NCI-H82 treated with DMSO at 0.1 percent for 48 hours (cell line): ENCODE results near the gene CCDC88C.

ENCODE experiments used
- DNase-seq: peaks from one replicate; lab custom pipeline; 2025; ENCODE audit not compliant: unreplicated experiment; lab: John Stamatoyannopoulos, UW

Gene CCDC88C

DNA sequence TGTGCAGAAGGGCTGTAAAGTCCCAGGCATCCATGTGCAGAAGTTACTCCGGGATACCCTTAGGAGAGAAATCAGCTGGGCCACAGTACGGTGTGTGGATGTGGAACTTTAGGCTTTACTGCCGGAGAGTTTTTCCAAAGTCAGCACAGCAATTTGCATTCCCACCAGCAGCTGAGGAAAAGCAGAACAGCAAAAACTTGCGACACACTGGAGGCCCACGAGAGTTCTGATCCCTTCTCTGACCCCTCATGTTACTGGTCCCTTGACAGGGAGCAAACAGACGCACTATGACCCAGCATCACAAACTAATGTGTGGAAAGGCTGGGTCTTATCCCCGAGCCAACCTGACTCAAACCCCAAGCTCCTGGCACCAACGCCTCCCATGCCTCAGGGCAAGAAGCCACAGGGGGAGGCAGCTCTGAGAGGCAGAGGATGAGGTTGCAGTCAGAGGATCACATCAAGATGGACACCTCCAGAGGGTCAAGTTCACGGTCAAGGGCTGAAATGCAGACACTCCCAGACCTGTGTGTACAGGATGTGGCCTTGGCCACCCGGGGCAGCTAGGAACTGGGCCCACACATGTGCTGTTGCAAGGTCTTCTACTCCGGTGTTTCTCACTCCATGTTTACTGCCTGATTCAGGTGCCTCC lies 38.6 kb downstream of the CCDC88C start:
- DNase-seq, result no peak

DNA sequence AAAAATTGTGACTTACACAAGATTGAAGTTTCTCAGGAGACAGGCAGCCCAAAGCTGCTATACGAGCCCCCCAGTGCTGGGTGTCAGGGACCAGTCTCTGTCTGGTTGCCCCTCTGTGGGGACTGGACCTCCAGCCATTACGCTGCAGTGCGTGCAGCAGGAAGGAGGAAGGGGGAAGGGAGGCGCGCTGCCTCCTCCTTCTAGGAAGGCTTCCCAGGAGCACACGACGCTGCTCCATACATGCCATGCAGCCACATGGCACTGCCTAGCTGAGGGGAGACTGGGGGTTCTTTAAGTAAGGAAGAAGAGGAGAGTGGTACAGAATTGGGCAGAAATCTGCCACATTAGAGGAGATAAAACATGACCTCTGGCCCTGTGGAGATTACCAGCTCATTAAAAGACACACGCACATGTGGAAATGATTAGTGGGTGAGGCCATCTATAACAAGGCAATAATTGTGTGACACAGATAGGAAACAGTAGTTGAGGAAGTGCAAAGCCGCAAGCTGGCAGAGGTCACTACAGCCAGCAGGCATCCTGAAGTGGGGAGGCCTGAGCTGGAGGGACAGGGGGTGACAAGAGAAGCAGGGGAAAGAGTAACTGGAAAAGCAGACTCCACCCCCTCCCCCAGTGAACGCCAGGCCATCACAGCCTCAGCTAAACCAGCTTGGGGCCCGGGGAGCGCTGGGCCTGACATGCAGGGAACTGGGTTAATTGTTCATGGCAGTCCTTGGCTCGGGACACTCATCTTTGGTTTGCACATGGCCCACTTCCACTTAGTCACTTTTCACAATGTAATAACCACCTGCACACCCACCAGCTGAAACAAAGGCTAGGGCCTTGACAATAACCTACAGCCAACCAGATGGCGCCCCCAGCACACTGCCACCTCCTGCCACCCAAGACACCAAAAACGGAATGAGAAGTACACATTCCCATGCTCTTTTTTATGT lies 39.6 kb downstream of the CCDC88C start:
- no peak for DNase-seq

DNA sequence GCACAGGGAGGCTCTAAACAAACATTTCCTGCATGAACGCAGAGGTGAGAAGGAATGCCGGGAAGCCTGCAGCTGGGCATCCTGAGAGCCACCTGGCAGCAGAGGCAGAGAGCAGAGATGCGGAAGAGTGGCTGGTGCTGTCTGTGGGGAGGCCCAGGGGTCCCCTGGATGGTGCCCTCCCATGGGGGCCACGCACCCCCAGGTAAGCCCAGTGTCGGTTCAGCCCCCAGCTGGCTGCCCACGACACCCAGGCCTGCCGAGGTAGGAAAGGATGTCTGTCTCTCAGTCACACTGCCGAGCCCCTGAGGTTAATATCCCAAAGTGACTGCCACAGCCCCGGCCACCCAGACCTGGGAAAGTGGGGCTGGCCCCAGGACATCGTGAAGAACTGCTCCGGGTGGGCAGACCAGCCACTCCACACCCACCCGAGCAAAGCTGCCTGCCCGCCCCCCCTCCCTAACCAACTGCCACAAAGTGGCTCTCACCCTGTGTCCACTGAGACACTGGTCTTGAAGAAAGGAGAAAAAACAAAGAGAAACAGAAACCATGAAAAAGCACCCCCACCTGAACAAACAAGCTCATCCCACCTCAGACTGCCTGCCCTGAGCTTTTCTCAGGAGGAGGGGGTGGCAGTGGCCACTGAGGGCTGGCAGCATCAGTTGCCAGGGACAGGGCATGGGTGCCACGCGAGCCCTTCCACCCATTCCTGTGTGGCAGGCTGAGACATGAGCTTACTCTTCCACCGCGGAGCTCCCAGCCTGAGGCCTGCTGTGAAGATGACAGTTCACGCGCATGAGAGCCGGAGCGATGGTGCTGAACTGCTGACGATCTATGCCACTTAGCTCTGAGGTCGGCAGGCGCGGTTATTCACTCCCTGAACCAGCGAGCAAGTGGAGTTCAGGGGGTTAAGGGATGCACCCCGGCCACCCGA lies 40.8 kb downstream of the CCDC88C start:
- DNase-seq, result no peak

DNA sequence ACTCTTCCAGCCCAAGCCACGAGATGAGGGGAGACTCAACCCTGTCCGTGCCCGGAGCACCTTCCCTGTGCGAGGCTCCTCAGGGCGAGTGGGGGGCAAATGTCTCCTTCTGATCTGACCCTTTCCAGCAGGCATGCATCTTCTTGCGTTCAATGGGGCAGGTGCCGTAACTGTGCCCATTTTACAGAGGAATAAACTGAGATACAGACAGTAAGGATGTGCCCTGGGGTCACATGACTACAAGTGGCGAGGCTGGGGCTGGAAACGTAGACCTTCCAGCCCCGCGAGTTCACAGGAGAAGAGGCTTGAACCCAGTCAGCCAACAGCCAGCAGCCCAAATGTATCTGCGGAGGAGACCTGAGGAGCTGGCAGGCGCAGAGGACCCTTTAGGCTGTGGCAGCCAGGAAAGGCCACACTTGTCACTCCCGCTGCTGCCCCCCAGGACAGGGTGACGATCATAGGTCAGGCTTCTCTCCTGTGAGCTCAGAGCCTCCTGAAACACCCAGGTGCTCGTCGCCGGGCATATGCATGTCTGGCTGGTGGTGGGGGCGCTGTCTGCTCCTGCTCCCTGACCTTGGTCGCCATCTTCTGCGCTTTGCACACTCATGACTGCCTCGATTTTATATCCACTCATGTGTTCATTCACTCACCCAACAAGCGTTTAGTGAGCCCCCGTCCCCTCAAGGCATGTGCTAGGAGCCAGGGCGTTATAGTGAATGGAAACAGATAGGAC lies 41.7 kb downstream of the CCDC88C start:
- DNase-seq, result no peak

DNA sequence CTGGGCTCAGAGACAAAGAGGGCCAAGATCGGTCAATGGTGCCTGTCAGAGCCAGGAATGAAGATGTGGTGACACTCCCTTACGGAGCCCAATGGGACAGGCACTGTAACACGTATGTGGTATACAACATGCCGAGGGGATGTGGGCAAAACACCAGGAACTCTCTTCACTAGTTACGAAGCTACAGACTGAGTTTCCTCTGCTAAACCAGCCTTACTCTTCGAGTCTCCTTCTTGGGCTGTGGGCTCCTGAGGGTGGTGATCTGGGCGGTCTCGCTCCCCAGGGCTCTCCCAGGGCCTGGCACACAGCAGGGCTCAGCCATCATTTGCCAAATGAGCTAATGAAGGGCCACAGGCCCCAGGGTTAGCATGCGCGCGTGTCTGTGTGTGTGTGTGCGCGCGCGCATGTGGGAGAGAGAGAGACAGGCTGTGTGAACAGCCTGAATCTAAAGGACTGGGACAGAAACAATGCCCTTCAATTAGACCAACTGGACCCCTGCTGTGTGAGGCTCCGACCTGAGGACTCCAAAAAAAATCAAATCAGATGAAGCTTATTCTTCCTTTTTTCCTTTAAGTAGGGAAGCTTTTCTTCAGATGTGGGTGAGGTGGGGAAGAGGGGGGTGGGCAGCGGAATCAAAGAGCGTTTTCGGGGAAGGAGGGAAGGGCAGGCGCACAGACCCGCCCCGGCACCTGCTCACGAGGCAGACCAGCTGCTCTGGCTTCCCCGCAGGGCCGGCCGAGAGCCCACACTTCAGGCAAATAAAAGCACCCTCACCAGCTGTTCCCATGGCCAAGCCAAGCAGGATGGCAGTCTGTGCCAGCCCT lies 42.5 kb downstream of the CCDC88C start:
- no peak for DNase-seq

DNA sequence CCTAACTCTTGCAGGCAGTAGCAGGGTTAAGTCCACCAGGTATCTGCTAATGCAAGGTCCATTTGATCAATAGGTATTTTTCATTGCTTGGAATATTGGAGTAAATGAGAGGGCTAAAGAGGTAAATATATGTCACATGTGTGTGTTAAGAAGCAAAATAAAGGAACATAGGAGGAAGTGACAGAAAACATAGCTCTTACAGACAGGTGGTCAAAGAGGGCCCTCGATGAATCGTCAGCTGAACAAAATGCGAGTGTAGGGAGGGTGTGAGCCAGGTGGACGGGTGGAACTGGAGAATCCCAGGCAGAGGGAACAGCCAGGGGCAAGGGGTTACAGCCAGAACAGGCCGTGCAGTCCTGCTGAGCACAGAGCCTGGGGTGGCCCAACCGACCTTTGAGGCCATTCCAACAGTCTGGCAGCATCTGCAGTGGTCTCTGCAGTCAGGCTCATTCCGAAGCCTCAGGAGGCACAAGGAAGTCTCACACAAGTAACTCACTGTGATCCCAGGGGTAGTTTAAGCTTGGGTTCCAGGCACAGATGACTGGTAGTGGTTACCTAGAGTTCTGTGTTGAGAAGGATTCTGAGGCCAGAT lies 43.2 kb downstream of the CCDC88C start:
- DNase-seq, result no peak

DNA sequence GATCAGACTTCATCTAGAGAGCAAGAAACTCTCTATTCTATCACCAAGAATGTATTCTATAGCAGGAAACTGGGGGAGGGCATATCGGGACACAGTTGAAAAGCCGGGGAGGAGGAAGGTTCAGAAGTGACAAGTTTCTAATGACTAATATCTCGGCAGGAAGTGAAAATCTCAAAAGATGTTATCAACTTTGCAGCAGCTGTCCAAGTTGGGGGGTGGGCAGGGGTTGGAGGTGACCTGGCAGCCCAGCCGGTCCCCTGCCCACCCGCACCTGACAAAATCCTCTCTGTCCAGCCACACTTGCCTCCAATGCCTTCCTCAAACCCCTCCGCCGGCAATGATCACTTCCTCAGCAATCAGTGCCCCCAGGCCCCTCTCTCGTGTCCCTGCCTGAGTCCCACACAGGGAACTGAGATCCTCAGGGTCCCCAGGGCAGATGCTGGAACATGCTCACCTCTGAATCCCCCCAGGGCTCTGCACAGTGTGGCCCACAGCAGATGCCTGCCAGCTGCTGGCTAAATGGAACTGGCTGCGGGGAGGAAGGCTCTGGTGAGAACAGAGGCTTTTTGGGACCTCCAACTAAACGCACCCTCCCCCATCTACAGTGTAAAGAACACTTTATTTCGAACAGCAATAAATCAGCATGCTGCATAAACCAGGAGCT lies 43.9 kb downstream of the CCDC88C start:
- DNase-seq, result no peak

DNA sequence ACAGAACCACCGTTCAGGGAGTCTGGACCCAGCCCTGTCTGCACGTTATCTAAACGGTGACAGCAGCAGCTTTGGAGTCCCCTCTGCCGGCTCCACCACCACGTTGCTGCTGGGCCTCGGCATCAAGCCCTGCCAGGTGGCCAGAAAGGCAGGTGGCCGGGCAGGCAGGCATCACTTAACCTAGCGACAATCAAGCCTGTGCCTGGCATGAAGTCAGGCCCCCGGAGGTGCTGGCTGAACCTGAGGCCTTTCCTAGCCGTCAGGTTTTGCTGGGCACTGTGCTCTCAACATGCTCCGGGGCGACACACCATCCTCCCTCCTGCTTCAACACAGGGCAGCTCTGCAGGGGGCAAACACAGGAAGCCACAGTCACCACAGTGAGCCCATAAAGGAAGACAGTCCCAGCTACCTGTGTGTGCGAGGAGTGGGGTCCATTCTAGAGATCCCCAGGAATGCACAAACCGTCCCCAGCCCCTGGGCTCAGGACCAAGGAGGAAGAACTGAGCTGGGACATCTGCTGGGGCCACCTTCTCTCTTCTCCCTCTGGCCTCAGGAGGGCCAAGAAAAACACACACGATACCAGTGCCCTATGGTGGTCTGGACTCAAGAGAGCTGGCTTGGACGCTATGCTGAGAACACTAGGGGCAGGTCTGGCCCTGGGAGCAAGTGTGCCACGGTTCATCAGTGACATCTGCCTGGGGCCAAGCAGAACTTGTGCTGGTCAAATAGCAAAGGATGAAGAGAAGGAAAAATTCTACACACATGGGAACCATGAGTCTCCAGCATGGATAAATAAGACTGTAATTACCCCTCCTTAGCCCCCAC lies 44.7 kb downstream of the CCDC88C start:
- DNase-seq, result no peak

DNA sequence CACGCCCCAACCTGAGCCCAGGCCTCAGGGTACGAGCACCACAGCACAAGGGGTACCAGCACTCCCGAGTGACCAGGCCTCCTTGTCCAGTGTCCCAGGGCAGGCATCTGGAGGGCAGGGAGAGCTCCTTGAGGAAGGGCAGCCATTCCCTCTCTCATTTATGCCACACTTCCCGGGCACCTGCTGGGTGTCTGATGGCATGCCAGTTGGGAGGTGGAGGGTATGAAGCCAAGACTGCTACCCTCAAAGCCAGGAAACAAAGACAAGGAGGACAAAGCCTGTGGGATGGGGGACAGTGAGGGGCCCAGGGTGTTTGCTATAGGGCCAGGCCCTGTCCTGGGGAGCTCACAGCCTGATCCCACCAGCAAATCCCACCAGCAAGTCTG lies 45.6 kb downstream of the CCDC88C start:
- no peak for DNase-seq

DNA sequence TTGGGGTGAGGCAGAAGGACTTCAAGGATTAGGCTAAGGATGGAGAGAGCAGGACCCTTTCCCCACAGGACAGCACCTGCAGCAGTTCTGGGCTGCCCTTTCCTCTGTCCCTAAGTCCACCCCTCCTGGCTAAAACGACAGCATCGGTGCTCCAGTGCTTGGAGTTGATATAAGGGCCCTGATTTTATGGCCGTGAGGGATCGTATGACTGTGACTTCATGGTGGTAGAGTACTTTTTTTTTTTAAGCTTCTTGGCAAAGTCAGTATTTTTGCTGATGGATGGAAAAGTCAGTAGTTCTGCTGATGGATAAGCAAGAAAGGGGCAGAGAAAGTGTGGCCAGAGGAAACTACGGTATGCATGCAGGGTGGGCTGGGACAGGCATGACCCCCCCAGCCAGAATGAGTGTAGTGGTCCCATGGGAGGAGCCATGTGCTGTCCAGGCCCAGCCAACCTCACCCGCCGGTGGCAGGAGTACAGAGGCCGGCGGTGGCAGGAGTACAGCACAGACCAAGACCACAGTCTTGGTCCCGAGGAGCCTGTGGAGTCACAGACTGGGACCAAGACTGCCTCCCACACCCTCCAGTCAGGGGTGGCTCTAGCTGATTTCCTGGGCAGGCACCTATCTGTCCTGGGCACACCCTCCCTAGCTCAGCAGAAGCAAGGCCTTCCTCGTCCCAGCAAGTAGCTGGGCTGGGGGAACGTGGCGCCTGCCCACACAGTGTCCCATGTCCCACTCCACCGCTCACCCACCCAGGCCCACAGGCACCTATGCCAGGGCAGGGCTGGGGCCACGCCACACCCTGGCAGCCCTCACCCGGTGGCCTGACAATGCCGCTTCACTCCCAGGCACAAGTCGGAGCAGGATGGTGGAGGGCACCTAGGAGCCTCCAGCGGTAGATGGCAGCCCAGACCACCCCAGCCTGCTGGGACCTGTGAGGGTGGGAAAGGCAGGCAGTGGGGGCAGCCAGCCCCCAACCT lies 46.3 kb downstream of the CCDC88C start:
- no peak for DNase-seq

DNA sequence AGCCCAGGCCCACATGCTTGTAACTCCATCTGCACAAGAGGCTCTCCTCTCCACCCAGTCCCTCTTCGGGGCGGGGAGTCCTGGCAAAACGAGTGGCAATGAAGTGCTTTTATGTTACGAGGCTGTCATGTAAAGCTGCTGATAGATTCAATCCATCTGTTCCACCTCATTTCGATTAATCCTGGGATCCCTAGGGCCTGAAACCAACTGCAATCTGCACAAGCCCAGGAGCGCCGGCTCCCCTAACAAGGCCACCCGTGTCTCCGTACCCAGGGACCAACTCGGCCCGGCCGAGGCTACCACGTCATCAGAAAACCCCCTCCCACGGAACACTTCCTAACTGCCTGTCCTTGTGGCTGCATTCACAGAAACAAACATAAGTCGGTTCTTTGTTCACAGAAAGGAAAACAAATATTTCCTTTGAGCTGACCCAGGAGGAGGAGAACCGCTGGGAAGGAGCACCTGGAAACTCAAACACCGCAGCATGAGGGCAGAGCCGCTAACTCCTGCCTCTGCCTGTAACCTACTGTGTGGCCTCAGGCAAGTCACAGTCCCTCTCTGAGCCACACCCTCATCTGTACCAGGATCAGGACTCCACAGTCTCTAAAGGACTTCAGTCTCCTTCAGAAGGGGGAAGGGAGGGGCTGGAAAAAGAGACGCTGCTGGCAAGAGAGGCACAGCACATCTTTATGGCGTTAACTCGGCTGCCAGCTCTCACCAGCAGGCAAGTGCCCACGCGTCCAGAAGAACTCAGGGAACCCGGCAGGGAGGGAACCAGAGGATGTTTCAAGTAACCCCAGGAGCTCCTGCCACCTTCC lies 47.8 kb downstream of the CCDC88C start:
- DNase-seq, result peak; percentile 46

DNA sequence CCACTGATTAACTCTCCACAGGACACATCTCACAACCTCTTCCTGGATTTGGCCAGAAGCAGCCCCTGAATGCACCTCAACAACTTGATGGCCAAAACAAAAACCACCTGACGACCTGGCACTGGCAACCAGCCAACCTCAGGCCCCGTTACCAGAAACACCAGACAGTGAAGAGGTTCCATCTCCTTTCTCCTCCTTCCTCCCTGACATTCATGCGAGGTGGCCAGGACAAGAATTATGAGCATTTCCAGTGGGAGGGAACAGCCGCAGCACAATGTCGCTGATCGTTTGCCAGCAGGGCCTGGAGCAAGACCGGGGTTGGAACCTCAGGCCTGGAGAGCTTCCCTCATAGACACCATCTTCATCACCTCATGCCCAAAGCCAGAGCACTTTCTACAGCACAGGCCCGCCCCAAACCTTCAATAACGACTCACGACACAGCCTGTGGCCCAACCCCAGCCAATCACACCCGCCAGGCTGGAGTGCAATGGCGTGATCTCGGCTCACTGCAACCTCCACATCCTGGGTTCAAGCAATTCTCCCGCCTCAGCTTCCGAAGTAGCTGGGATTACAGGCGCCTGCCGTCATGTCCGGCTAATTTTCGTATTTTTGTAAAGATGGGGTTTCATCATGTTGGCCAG lies 48.7 kb downstream of the CCDC88C start:
- no peak for DNase-seq

DNA sequence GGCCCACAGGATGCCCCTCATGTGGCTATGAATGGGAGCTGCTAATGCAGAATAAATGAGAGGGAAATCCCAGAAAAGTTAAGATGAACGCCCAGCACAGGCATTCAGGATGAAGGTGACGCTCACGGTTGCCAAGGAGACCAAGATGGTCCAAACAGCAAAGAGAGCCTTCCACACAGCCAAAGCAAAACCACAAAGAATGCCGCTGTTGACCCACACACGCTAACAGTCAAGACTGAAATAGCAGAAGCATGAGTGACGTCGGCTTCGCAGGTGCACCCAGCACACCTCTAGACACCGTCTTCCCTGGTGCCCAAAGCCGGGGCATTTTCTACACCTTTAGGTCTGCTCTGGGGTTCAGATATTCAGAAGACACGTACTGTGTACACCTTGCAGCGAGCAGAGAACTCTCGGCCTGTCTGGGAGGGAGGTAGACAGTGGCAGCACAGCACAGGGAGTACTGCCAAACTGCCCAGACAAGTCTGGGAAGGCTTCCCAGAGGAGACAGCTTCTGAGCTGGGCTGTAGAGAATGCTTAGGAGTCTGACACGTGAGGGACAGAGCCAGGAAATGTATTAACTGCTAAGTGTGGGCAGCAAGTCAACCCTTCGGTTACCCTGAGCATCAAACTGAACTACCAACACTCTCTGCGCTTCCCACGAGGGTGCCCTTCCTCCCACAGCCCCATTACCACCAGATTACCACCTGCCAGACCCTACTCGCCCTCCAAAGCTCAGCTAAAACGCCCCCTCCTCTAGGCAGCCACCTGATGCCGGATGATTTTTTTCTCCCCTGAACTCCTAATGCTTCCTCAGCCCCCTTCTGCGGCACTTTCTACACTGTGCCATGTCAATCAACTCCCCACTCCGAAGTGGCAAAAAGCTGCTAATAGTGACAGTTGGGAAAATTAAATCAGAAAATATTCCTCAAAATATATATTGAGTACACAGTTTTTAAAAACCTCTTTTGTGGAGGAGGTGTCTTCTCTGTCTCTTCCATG lies 50.1 kb downstream of the CCDC88C start:
- no peak for DNase-seq

DNA sequence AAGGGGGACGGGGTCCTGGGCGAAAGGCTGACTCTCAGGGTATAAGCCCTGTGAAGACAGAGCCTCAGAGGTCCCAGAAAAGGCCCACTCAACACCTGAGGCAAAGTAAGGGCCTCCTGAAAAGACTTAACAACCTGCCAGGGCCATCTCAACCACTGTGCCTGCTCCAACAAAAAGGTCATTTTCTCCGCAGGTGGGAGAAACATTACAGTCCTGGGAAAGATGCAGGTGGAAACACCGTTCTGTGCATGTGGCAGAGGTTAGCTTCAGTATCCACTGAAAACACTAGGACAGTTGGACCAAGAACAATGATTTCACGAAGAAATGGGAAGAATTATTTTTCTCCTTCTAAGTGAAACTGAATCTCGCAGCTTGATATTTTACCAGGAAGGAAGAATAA lies 50.9 kb downstream of the CCDC88C start:
- no peak for DNase-seq
